ENCODE measurements around the gene ODAD4.

DNA sequence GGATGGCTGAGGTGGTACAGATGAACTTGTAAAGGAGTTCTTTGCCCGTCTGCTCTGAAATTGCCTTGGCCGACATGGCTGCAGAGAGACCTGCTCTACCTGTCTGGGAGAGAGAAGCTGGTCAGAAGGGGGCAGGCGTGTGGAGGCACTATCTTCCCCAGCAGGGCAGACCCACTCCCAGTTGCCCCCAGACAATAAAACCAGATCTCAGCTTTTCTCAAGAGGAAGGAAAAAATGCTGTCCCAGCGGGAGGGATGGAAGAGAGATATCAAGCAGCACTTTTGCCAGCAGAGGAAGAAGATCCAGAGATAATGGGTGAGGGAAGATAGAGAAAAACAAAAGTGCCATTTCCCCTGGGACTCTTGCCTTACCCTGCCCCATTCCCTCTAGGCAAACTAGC is 16.6 kb upstream of the ODAD4 start:
- TF ChIP-seq CTCF (IDR thresholded peaks at IDR 0.05; ENCODE audit: insufficient read depth, low read length, poor library complexity, severe bottlenecking), result no peak
- TF ChIP-seq EZH2phosphoT487 (conservative IDR thresholded peaks at IDR 0.05; ENCODE audit: low read length), result no peak

Measured in SU-DHL-6 (cell line).